ENCODE measurements around the gene TMEM145.
A peak's percentile ranks its signal among the peaks of the same experiment; 100 is the strongest.

The TMEM145 gene

GRCh38 chr19:42278452-42279154, 34.5 kb upstream of the TMEM145 start:
- no peak for FAIRE-seq

- no peak for FAIRE-seq
These were observed 33.8 kb upstream of the TMEM145 start for GRCh38 chr19:42279155-42279901.

DNA sequence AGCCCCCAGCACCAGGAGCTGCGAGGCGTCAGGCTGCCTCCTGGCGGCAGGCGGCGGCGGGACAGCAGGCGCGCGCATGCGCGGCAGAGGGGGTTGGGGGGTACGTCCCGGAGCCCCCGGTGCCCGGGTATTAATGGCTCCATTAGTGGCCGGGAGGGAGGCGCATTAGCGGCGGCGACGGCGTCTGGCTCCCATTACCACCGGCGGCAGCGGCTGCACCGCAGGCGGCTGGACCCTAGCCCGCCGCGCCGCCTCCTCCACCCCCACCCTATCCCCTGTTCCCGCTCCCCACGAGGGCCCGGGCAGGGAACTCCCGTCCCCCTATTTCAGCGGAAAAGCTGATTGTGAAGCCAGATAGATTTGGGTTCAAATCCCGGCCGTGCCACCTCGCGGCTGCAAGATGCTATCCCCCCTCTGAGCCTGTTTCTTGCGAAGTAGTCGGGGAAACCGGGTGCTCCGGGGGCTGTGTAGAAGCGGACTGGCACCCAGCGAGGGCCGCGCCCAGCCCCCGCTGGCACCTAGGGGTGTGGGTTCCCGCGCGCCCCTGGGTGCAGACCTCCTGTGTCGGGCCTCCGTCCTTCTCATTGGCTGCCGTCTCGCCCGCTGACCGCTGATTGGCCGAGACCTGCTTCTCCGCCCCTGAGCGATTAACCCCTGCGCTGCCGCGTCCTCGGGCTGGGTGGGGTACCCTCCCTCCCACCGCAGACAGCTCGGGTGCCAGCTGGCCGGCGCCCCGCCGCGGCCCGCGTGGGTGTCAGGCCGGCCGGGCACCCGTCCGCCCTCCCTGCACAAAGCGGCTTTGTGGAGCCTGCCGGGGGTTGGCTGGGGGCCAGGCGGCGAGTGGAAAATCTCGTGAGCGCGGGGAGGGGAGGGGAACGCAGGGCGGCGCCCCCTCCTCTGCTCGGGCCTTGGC, 33.0 kb upstream of the TMEM145 start:
- FAIRE-seq, result no peak

GRCh38 chr19:42280815-42281145, 32.3 kb upstream of the TMEM145 start:
- no peak for FAIRE-seq

DNA sequence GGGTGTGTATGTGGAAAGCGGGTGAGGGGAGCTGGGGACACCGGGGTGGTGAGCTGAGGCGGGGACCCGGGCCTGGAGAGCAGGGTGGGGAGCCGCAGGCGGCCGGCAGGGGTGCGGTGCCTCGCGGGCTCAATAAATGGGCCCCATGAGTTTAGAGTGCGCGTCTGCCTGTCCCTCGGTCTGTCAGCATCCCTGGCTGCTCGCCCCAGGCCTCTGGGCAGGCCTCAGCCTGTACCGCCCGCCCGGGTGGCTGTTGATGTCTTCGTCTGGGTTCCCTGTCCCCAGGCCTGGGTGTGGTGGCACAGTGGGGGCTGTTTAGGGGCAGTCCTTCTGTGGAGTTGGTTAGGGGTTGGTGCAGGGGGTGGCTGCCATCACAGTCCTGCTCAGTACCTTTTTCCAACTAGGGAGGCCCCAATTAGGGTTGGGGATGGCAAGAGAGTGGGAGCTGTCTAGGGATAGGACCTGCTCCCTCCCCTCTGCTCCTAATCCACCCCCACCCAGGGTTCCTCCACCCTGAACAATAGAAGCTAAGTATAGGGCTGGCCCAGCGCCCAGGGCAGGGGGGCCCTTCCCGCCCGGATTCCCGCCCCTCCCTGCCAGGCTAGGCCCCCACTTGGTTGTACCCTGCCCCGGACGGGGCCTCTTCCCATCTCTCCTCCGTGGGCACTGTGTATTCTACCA, 31.8 kb upstream of the TMEM145 start:
- FAIRE-seq, result no peak

DNA sequence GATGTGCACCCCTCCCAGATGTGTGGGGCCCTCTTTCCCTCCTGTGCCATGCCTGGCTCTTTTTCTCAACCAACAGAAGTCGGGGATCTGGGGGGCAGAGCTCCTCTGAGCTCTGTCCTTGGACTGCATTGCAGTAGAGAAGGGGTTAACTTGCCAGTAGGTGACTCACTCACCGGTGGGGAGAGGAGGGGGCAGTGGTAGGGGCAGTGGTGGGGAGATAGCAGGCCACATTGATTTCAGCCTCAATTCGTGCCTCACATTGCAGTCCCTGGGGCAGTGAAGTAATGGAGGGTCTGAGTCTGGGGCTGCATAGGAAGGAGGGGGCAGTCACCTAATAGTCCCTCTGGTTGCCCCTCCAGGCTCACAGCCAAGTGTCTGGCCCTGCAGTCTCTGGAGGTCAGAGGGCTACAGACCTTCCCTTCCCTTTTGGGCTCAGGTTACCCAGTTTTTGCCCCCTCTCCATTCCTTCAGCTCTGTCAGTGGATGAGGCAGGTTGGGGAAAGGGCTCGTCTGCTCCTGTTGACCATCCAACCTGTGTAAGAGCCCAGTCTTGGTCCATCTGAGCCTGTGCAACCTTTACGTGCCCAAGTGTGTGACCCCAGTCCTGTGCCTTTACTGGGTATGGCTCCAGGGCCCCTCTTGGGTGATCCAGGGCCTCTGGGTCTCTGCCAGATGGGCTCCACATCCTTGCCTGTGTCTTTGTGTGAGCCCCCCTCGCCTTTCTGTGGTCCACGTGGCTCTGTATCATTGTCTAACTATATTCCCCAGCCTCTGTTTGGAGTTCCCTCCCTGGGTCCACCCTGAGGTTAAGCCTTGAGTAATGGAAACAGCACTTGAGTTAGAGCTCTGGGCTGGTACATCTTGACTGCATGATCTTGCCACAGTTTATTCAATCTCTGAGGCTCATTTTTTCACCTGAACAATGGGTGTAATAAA, 31.0 kb upstream of the TMEM145 start:
- FAIRE-seq, result peak; percentile 42

DNA sequence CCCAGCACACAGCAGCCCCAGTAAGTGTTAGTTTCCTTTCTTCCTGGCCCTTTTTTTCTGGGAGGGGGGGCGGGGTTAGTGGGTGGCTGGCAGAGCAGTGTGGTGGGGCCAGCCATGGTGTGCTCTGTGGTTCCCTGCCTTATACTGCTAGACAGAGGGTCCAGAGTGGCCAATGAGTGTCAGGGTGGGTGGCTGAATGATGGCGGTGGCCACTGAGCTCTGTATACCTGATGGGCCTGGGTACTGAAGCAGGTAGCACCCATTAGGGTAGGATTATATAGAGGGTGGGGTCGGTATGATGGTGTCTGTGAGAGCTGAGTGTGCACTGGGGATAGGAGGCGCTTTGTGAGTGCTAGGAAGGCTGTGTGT, 30.3 kb upstream of the TMEM145 start:
- FAIRE-seq, result no peak

DNA sequence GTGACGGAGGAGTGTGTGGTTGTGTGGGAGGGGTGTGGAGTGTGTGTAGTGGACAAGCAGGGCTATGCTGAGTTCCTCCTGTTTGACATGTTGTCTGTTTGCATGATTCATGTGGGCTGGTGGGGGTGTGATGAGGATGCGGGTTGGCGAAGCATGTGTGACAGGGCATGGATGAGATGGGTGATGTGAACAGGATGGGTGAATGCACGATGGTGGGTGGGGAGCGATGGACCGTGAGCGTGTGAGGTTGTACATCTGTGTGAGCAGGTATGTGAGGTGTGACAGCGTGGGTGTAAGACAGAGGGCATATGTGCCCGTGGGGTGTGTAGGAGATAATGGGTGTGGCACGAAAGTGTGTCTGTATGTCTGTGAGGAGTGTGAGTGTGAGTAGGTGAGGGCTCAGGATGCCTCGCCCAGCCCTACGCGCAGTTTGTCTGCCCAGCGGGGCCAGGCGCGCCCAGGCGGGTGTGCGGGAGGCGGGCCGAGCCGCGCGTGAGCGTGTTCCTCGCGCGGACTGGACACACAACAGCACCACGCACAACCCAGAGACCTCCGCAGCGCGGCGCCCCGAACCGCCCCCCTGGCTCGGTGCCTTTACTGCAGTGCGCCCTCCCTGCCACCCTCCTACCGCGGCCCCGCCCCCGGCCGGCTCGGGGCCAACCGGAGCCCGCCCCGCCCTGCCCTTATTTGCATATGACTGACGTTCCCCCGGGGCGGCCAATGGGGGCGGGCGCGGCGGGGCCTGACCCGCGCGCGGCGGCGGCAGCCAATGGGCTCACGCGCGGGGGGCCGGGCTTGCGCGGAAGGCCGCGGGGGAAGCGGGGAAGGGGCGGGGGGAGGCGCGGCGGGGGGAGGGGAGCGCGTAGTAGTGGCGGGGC, 29.7 kb upstream of the TMEM145 start:
- no peak for FAIRE-seq

GRCh38 chr19:42284066-42284501, 29.0 kb upstream of the TMEM145 start:
- no peak for FAIRE-seq

- FAIRE-seq, result no peak
These were observed 28.3 kb upstream of the TMEM145 start for GRCh38 chr19:42284591-42285341.

GRCh38 chr19:42285541-42285941, 27.6 kb upstream of the TMEM145 start:
- no peak for FAIRE-seq

DNA sequence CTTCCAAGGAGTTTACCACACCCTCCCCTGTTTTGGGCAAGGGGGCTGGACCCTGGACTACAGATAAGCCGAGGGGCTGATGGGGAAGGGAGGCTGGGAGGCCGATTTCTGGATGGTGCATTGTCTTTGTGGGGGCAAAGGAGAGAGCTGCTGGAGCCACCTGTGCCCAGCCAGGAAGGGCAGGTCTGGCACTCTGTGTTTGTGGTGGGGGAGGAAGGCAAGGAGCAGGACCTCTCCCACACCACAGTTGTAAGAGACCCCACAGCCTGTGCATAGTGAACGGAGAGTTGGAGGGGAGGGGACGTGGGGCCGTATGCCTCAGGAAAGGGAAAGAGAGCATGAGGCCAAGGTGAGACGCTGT, 27.1 kb upstream of the TMEM145 start:
- FAIRE-seq, result no peak

GRCh38 chr19:42286349-42287016, 26.6 kb upstream of the TMEM145 start:
- no peak for FAIRE-seq

- no peak for FAIRE-seq
These were observed 25.9 kb upstream of the TMEM145 start for GRCh38 chr19:42287017-42287826.

- no peak for FAIRE-seq
These were observed 25.3 kb upstream of the TMEM145 start for GRCh38 chr19:42287827-42288107.

GRCh38 chr19:42288387-42288786, 24.7 kb upstream of the TMEM145 start:
- FAIRE-seq, result no peak

- FAIRE-seq, result no peak
These were observed 24.1 kb upstream of the TMEM145 start for GRCh38 chr19:42288881-42289555.

- FAIRE-seq, result no peak
These were observed 23.5 kb upstream of the TMEM145 start for GRCh38 chr19:42289556-42290041.
